Glomerular endothelial cell (primary cell): ENCODE data around the gene ISX. TPM values are rescaled to one million over a fixed set of nuclear protein-coding genes. Genes with fewer than 3 reads are reported as not detected.

Source experiments
- DNase-seq: peaks from one replicate; pipeline ENCODE4 v3.0.0-alpha.2; 2011; ENCODE audit warnings: low read depth, low spot score; ENCODE audit errors: extremely low read depth
- total RNA-seq: library from RNA; depleted of rRNA; stranded (reverse); fragments of >200 nt; gene quantifications from 2 replicates; pipeline ENCODE4 v1.2.3, GENCODE V29; 2015

The ISX gene
- total RNA-seq, 1 donor from 2014 or later = not detected

- no peak for DNase-seq
Observed at GRCh38 chr22:35104491-35104890, 38.5 kb downstream of the ISX start.

GRCh38 chr22:35109616-35110015 is 43.7 kb downstream of the ISX start:
- no peak for DNase-seq

GRCh38 chr22:35111244-35111643 is 45.3 kb downstream of the ISX start:
- DNase-seq = no peak

- no peak for DNase-seq
Observed at GRCh38 chr22:35113341-35113740, 47.4 kb downstream of the ISX start.

- no peak for DNase-seq
Observed at GRCh38 chr22:35114131-35114980, 48.4 kb downstream of the ISX start.

GRCh38 chr22:35115515-35115914 is 49.6 kb downstream of the ISX start:
- DNase-seq = no peak

- DNase-seq = no peak
Observed at GRCh38 chr22:35116269-35116668, 50.3 kb downstream of the ISX start.

- no peak for DNase-seq
Observed at GRCh38 chr22:35116817-35117216, 50.9 kb downstream of the ISX start.

GRCh38 chr22:35119494-35119893 is 53.5 kb downstream of the ISX start:
- no peak for DNase-seq

- no peak for DNase-seq
Observed at GRCh38 chr22:35124691-35125219, 58.8 kb downstream of the ISX start.

- no peak for DNase-seq
Observed at GRCh38 chr22:35126993-35127392, 61.0 kb downstream of the ISX start.

GRCh38 chr22:35128637-35129036 is 62.7 kb downstream of the ISX start:
- no peak for DNase-seq

GRCh38 chr22:35131525-35132000 is 65.6 kb downstream of the ISX start:
- DNase-seq = no peak

- DNase-seq = no peak
Observed at GRCh38 chr22:35132568-35132967, 66.6 kb downstream of the ISX start.

- DNase-seq = no peak
Observed at GRCh38 chr22:35133702-35134380, 67.9 kb downstream of the ISX start.

GRCh38 chr22:35134637-35135036 is 68.7 kb downstream of the ISX start:
- DNase-seq = no peak

GRCh38 chr22:35135165-35135564 is 69.2 kb downstream of the ISX start:
- no peak for DNase-seq

Other genes starting within 250 kb of the ISX start
- 14.9 and 17.0 TPM in 2 replicates for gene HMGXB4, start 191.3 kb downstream of the ISX start, total RNA-seq
- 54.6 and 60.2 TPM in 2 replicates for gene TOM1, start 233.7 kb downstream of the ISX start, total RNA-seq